NOMO-1 treated with dmso at 0.1 percent for 144 hours (cell line): Measurements from ENCODE around the gene SSH3.
A peak's percentile ranks its signal among the peaks of the same experiment; 100 is the strongest.

Source experiments
- DNase-seq: peaks from one replicate; lab custom pipeline; 2025; ENCODE audit not compliant: unreplicated experiment; lab: John Stamatoyannopoulos, UW

SSH3 gene

DNA sequence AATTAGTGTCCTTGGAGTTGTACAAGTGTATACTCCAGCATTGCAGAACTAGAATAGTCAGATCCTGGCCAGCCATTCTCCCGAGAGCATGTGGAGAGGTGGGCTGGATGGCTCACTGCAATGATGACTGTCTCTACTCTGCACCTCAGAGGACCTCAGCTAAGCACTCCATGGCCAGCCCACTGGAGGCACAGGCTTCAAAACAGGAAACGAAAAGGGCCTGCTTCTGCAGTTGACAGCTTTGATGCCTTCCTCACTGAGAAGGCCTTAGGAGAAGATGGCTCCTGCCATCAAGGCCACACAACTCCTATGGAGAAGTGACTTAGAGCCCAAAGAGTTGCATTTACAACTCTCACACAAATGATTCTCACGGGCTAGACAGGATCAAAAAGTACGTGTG lies 40.9 kb downstream of the SSH3 start:
- no peak for DNase-seq

DNA sequence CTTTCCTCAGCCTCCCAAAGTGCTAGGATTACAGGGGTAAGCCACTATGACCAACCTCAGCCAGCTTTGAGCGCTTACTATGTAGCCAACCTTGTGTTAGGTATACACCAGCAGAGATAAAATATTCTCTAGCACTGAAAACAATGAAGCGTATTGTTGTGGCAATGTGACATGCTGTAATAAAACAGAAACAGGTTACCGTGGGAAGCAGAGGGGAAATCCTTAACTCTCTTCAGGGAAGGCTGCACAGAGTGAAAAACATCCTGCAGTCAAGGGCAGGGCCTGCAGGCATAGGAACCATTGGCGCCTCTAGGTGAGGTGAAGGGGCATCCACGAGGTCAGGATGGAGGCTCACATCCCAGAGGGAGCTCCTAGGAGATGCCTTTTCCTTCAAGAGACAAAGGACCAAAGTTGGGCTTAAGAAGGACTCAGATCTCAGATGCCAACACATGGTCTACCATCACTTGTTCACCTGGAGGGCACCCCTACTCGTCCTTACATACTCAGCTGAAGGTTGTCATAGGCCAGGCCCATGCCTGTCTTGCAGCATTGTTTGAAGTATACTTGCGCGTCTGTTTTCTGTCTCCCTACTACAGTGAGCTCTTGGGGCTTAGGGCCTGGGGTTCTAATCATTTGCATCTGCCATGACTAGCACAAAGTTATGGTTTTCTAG lies 42.1 kb downstream of the SSH3 start:
- DNase-seq, result no peak

- no peak for DNase-seq
Measured at GRCh38 chr11:67345920-67346819, 42.8 kb downstream of the SSH3 start.

GRCh38 chr11:67347964-67348749 lies 44.8 kb downstream of the SSH3 start:
- no peak for DNase-seq

DNA sequence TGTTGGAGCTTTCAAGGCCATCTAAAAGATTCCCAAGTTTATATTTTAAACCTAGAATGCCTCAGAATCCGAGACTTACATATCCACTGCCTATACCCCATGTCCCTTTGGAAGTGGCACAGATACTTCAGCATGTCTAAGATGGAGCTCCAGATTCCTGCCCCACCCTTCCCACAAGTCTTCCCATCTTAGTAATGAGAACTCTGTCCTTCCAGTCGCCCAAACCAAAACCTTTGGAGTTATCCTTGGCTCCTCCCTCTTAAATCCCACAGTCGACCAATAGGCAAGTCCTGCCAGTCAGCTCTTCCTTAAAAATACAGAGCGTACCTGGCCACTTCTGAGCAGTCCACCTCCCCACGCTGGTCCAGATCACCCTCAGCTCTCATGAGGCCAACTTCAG lies 45.7 kb downstream of the SSH3 start:
- DNase-seq, result no peak

- no peak for DNase-seq
Measured at GRCh38 chr11:67349457-67349856, 46.1 kb downstream of the SSH3 start.

DNA sequence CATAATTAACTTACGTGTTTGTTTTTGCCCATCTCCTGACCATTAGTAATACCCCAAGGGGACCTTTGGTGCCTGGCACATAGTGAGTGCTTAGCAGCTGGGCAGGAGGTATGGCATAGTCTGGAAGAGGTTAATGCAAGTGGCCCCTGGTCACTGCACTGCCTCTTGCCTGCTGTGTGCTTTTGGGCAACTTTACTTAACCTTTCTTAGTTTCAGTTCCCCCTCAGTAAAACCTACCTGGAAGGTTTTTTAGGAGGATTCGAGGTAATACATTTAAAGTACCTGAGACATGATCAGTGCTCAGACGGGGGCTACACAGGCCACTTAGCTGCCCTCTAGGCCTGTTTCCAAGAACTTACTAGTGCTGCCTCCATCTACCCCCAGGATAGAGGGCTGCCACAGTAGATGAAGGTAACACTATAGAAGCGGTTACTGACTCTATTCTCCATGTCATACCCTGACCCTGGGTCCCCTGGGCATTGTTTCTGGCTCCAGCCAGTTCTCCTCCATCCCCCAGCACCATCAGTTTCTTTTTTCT lies 46.7 kb downstream of the SSH3 start:
- DNase-seq, result no peak

GRCh38 chr11:67351275-67352005 lies 48.1 kb downstream of the SSH3 start:
- peak; percentile 71 for DNase-seq

GRCh38 chr11:67352546-67353316 lies 49.4 kb downstream of the SSH3 start:
- DNase-seq, result peak; percentile 54

- DNase-seq, result peak; percentile 96
Measured at GRCh38 chr11:67353317-67354074, 50.2 kb downstream of the SSH3 start, which contains the start of gene POLD4. POLD4 (minus strand) TSS chr11:67353546; CDS start chr11:67353399, 147 bp downstream.

- DNase-seq, result no peak
Measured at GRCh38 chr11:67354075-67355022, 51.0 kb downstream of the SSH3 start.

GRCh38 chr11:67355023-67355793 lies 51.9 kb downstream of the SSH3 start:
- no peak for DNase-seq

DNA sequence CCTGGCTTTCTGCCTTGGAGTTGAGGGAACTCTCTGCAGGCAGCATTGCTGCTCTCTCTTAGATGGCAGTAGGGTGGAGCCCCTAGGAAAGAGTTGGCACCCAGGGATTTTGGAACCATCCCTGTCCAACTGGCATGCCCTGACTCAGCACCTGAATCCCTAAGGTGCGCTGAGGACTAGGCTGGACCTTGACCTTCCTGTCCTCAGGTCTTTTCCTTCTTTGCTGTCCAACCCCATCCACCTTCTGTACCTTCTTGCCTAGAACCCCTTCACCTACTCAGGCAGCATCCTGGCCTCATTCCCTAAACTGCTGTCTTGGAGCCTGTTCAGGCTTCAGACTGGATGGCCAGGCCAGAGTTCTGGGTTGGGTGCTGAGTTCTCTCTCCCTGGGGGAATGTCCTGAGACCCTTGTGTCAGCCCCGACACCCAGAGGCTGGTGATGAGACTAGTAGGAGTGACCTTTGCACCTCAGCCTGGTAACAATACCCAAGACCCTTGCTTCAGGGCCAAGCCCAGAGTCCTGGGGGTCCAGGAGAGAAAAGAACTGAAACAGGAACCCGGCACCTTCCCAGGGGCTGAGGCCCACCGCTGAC lies 52.6 kb downstream of the SSH3 start:
- DNase-seq, result no peak

DNA sequence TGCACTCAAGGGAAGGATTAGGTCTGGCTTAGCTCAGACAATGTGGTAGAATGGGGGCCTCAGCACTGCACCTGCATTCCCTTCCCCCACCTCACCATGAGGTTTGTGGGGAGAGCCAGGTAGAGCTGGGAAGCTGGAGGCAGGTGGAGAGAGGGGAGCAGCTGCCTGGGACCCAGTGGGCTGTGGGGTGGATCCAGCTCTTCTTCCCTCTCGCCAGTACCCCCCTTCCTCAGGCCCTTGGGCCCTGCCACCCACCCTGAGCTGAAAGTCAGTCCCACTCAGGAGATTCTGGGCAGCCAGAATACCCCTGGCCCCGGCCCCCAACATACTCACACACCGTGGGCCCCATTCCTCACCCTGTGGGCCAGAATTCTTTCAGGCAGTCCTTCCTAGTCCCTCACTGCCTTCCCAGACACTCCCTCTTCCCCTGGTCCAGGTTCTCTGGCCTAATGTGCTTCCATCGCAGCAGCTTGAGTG lies 53.1 kb downstream of the SSH3 start:
- no peak for DNase-seq

- peak; percentile 81 for DNase-seq
Measured at GRCh38 chr11:67356864-67357561, 53.7 kb downstream of the SSH3 start.
